GM19395 (cell line): ENCODE data around the gene ARMH3.

Source experiments
- ATAC-seq: cut with Tn5 transposase; IDR thresholded peaks from one replicate; pipeline ENCODE4 v1.9.1; 2021; ENCODE audit warnings: mild to moderate bottlenecking, moderate library complexity; ENCODE audit not compliant: unreplicated experiment

The ARMH3 gene

GRCh38 chr10:101875068-101875688 lies 180.8 kb downstream of the ARMH3 start:
- ATAC-seq, result no peak

- ATAC-seq, result no peak
Observed at GRCh38 chr10:101874252-101874651, 181.7 kb downstream of the ARMH3 start.

GRCh38 chr10:101867931-101868330 lies 188.0 kb downstream of the ARMH3 start:
- ATAC-seq, result no peak

DNA sequence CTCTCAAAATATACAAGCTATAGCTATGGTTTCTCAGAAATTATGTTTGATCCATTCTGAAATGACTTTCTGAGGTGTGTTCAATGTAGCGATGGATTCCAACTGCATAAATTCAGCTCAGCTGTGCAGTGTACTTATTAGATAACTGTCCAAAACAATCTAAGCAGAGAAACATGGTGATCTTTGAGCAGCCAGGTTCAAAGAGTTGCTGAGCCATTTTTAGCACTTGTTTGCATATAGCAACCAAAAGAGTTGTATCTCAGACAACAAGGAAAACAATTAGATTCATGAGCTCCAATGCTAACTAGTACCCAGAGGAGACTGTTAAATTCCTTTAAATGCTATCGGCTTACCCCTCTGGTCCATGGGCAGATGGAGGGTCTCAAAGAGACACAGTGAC lies 196.4 kb downstream of the ARMH3 start:
- ATAC-seq, result no peak

DNA sequence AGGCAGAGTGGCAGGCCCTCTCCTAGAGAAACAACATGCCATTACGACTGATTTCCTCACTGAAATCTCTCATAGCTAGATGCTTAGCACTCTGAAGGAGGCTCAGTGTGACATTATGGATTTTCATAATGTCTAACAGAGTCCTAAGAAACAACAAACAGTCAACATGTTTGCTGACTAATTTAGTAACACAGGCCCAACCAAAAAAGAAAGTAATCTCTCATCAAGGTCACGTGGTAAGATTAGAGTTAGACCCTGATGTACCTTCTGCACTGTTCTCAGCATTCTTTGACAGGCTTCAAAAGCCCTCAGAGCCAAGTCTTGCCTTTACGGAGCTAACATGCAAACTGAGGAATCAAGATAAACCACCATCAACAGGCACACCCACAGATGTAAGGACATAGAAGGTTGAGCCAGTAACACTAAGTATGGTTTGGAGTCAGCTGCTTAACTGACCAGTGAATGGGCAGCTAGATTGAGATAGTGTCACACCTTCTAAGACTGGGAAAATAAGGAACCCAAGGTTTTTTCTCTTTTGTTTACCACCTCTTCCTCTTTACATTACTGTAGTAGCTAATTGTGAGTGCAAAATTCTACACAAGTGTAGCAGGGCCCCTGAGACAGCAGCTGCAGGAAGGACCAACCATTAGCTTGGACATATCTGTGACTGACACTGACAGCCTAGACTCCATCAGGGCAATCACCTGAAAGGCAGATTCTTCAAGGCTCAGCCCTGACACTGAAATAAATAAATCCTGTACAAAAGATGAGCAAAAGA lies 197.1 kb downstream of the ARMH3 start:
- peak; percentile 80 for ATAC-seq

- ATAC-seq, result no peak
Observed at GRCh38 chr10:101857802-101858476, 198.0 kb downstream of the ARMH3 start.

DNA sequence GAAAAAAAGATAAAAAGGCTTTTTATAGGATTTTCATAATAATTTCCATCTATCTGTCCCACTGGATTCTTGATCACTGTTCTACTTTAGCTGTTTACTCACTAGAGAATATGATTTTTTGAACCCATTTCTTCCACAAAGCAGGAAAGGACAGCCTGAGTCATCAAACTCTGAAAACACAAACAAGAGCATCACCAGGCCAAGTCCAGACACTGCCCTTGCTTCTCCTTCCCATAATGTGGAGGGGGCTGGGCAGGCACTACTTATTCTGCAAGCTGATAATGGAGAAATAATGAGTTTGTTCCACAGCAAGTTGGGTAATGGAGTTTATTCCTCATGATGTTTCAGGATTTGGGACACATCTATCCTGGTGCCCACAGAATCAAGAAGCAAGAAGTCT lies 199.3 kb downstream of the ARMH3 start:
- no peak for ATAC-seq

GRCh38 chr10:101851411-101852116 lies 204.4 kb downstream of the ARMH3 start:
- ATAC-seq, result no peak

DNA sequence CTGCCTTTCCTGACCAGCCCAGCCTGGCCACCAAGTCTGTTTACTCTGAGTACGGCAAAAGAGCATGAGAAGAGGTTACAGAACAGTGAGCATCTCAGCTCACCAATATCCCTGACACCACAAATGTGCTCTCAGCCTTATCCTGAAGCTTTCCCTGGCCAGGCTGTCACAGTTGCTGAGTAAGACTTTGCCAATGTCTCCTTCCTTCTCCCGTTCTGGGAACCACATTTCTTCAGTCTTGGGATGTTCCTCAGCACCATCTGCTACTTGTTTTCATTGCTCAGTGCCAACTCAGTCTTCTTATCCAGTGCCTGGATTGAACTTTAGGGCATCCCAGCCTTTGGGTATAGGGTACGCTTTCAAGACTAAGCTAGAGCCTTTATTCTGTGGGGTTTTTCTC lies 205.2 kb downstream of the ARMH3 start:
- ATAC-seq, result no peak

GRCh38 chr10:101848894-101849351 lies 207.1 kb downstream of the ARMH3 start:
- ATAC-seq, result no peak

GRCh38 chr10:101848408-101848807 lies 207.6 kb downstream of the ARMH3 start:
- no peak for ATAC-seq

DNA sequence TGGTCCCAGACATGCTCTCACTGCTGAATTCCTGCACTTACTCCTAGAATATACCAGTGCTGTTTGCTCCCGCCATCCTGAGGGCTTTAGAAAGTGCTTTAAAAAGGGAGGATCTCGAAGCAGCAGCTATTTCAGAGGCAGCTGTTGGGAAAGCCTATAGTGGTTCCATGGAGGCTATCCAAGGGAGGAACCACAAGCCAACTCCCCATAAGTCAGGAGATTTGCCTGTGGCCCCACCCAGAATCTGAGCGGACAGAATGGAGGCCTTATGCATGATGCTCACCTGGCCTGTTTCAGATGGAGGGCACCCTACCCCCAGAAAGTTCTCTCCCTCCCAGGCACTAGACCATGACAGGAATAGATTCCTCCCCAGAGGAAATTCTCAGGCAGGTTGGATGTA lies 210.1 kb downstream of the ARMH3 start:
- ATAC-seq, result no peak

DNA sequence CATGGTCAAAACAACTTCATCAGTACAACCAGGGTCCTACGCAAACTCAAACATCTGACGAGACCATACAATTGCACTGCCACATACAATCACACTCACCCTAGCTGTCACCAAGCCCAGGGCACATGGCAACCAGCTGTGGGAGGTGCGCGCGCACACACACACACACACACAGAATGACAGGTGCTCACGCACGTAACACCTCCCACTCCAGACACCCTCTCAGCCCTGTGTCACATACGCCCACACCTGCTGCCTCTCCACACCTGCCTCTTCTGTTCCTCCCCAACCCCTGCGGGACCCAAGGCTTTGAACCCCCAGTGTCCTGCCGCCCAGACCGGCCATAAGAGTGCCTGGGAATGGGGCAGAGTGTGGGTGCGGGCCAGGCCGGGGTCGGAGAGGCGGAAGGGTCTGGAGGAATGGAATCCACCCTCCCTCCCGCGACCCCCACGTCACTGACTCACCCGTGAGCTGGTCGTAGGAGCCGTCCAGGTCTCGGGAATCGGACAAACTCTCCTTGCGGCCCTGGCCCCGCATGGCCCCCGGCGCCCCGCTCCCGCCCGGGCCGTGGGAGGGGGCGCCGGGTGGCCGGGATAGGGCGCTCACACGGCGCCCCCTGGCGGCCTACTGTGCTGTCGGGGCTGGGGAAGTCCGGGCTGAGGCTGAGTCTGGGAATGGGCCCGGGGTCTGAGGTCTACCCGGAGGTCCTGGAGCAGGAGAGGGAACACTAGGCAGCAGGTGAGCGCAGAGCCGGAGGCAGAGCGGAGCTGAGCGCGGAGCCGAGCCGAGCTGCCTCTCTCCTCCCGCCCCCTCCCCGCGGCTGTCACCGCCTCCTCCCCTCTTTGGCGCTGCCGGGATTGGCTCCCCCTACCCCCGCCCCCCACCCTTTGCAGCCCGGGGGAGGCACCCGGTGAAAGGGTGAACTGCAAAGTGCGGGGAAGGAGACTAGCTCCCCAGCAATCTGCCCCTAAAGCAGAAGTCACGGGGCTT lies 212.6 kb downstream of the ARMH3 start, which contains the start of gene KCNIP2:
Gene KCNIP2, minus strand, starts transcription at position 769 of the 990 bp plus-strand sequence. Its CDS starts 232 bp downstream, at position 537.
- ATAC-seq, result no peak

- no peak for ATAC-seq
Observed at GRCh38 chr10:101841826-101842225, 214.1 kb downstream of the ARMH3 start.

DNA sequence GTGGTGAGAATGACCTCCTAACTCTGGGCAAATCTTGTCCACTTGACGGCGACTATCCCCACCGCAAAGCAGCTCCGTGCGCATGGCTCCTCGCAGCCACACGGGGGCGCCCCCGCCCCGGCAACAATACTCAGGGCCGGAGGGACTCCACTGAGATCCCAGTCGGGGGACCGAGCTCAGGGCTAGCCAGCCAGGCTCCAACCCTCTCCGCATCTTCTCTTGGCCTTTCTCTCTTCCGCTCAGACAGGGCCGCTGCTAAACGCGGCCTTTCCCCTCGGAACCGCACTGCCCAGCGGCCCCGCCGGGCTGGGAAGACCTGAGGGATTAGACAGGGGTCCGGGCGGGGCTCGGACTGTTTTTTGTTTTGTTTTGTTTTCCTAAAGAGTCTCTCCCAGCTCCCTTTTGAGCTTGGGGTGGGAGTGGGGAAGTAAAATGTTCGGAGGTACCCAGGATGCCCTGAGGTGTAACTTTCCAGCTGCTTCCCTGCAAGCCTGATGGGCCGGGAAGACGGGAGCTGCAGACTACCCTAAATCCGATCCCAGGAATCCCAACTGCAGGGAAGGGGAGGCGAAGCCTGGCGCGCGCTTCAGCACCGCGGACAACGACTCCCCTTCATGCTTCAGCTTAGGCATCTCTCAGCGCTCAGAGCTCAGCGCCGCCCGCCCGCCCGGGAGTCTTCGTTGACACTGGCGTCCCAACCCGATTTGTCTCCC lies 215.1 kb downstream of the ARMH3 start:
- ATAC-seq, result peak; percentile 73

DNA sequence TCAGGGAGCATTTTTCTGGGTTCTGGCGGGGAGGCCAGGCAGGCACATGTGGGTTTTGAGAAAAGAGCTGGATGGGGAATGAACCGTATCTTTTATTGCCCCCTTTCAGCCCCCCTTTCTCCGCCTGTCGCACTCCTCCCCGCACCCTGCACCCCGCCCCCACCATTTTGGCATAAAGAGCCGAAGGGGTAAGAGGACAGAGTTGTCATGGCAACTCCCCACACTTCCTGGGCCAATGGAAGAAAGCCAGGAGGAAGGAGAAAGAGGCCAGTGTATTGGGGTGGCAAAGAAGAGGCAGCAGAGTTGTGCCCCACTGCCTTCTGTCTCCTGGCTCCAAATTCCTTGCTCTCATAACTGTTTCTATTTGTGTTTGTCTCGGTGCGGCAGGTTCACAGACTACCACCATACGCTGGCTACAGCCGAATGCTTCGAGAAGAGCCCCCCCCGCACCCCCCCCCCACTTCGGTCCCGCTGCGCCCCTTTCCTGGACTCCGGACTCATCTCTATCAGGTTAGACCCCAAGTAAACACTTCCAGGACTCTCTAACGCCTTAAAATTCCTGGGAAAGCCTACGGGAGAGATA lies 215.8 kb downstream of the ARMH3 start:
- no peak for ATAC-seq

GRCh38 chr10:101839416-101840063 lies 216.4 kb downstream of the ARMH3 start:
- ATAC-seq, result no peak

DNA sequence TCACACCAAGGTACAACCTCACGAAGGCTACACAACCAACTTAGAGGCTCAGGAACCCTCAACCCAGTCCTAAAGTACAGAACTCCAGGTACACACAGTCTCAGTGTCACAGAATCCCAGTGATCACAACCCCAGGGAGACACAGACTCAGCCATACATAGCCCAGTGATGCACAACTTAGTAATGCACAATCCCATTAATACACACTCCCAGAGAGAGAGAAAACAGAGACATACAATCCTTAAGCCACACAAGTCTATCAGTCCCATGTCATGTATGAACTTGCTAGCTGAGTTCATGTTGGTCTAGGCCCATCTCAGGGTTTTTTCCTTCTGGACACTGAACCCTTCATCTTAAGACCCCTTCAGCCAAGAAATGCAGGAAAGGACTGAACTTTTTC lies 217.0 kb downstream of the ARMH3 start:
- no peak for ATAC-seq
